Renal pelvis (tissue), 4 donors: Measurements from ENCODE around the gene DYSF. TPM values are rescaled to one million over a fixed set of nuclear protein-coding genes. Genes with fewer than 3 reads are reported as not detected.

ENCODE experiments used
- DNase-seq: peaks from one replicate; pipeline ENCODE4 v3.0.0-alpha.2; 2013
- polyA plus RNA-seq, 3 donors: library from polyadenylated mRNA; unstranded; fragments of 120-200 nt; gene quantifications; one replicate each; pipeline ENCODE4 v1.2.1, GENCODE V29; 2013; ENCODE audit not compliant: insufficient read length in 3 of 3

The DYSF gene
- polyA plus RNA-seq, 3 donors, result 15.3 to 21.3 (median 17.3) TPM

- DNase-seq, result no peak
Measured at GRCh38 chr2:71455741-71456569, 2.6 kb downstream of the DYSF start.

GRCh38 chr2:71456617-71457016 lies 3.3 kb downstream of the DYSF start:
- no peak for DNase-seq

- DNase-seq, result no peak
Measured at GRCh38 chr2:71457123-71457915, 4.0 kb downstream of the DYSF start.

GRCh38 chr2:71457923-71458322 lies 4.6 kb downstream of the DYSF start:
- no peak for DNase-seq

- no peak for DNase-seq
Measured at GRCh38 chr2:71458413-71459083, 5.2 kb downstream of the DYSF start.

GRCh38 chr2:71459084-71459431 lies 5.7 kb downstream of the DYSF start:
- DNase-seq, result no peak

GRCh38 chr2:71460056-71460455 lies 6.7 kb downstream of the DYSF start:
- no peak for DNase-seq

GRCh38 chr2:71460595-71461303 lies 7.4 kb downstream of the DYSF start:
- DNase-seq, result no peak

GRCh38 chr2:71461304-71461671 lies 7.9 kb downstream of the DYSF start:
- DNase-seq, result no peak

GRCh38 chr2:71462056-71462605 lies 8.8 kb downstream of the DYSF start:
- DNase-seq, result no peak

GRCh38 chr2:71462641-71463341 lies 9.4 kb downstream of the DYSF start:
- DNase-seq, result no peak

GRCh38 chr2:71463342-71463654 lies 9.9 kb downstream of the DYSF start:
- DNase-seq, result no peak

GRCh38 chr2:71464389-71464788 lies 11.0 kb downstream of the DYSF start:
- DNase-seq, result no peak

- no peak for DNase-seq
Measured at GRCh38 chr2:71465356-71465755, 12.0 kb downstream of the DYSF start.

- no peak for DNase-seq
Measured at GRCh38 chr2:71465961-71466300, 12.6 kb downstream of the DYSF start.

GRCh38 chr2:71466301-71467179 lies 13.2 kb downstream of the DYSF start:
- peak; percentile 60 for DNase-seq

- DNase-seq, result no peak
Measured at GRCh38 chr2:71467180-71467815, 13.9 kb downstream of the DYSF start.

GRCh38 chr2:71468279-71469015 lies 15.1 kb downstream of the DYSF start:
- no peak for DNase-seq
